NCI-H1417 treated with DMSO at 0.1 percent for 48 hours (cell line): ENCODE measurements around the gene PRM3.

Source experiments
- DNase-seq: peaks from one replicate; lab custom pipeline; 2025; lab: John Stamatoyannopoulos, UW

PRM3 gene

GRCh38 chr16:11224096-11224893 is 49.1 kb downstream of the PRM3 start:
- DNase-seq: no peak
